H9 (cell line): ENCODE results near the gene MAP1B. TPM values are rescaled to one million over a fixed set of nuclear protein-coding genes. Genes with fewer than 3 reads are reported as not detected.

Source experiments
- DNase-seq: peaks from one replicate; pipeline ENCODE4 v3.0.0-alpha.2; 2017
- H2AFZ ChIP-seq: one replicate; pipeline ENCODE4 v1.6.1; 2013; ENCODE audit warnings: mild to moderate bottlenecking, low read length, control low read depth, moderate library complexity
- H2AK5ac ChIP-seq: 2 replicates; pipeline ENCODE4 v1.6.1; 2013; ENCODE audit warnings: low read length, control low read depth, mixed read lengths; ENCODE audit not compliant: insufficient read length
- H2BK120ac ChIP-seq: one replicate; pipeline ENCODE4 v1.6.1; 2013; ENCODE audit warnings: low read depth, mild to moderate bottlenecking, low read length, control low read depth, inconsistent platforms; ENCODE audit not compliant: poor library complexity, severe bottlenecking
- H2BK12ac ChIP-seq: 2 replicates; pipeline ENCODE4 v1.6.1; 2013; ENCODE audit warnings: low read length, control low read depth, mixed read lengths, low read depth; ENCODE audit not compliant: insufficient read length
- H2BK15ac ChIP-seq: 2 replicates; pipeline ENCODE4 v1.6.1; 2013; ENCODE audit warnings: low read depth, low read length, control low read depth
- H2BK20ac ChIP-seq: one replicate; pipeline ENCODE4 v1.6.1; 2013; ENCODE audit warnings: low read depth, mild to moderate bottlenecking, low read length, control low read depth, inconsistent platforms; ENCODE audit not compliant: poor library complexity, severe bottlenecking
- H2BK5ac ChIP-seq: 2 replicates; pipeline ENCODE4 v1.6.1; 2013; ENCODE audit warnings: low read length, control low read depth, mixed read lengths; ENCODE audit not compliant: insufficient read length
- H3K14ac ChIP-seq: 2 replicates; pipeline ENCODE4 v1.6.1; 2013; ENCODE audit warnings: low read length, control low read depth; ENCODE audit not compliant: insufficient read depth
- H3K18ac ChIP-seq: 2 replicates; pipeline ENCODE4 v1.6.1; 2013; ENCODE audit warnings: low read depth, mild to moderate bottlenecking, mixed read lengths, low read length, control low read depth; ENCODE audit not compliant: insufficient read length
- H3K23ac ChIP-seq: 2 replicates; pipeline ENCODE4 v1.6.1; 2013; ENCODE audit warnings: low read length, control low read depth, mixed read lengths, low read depth; ENCODE audit not compliant: insufficient read length
- H3K23me2 ChIP-seq: 2 replicates; pipeline ENCODE4 v1.6.1; 2013; ENCODE audit warnings: low read depth, mild to moderate bottlenecking, mixed read lengths, low read length, control low read depth; ENCODE audit not compliant: insufficient read length, poor library complexity, severe bottlenecking
- H3K27ac ChIP-seq: 2 replicates; pipeline ENCODE4 v1.5.1; 2013; ENCODE audit warnings: low read length, control low read depth, mixed read lengths, low read depth; ENCODE audit not compliant: insufficient read length
- H3K27me3 ChIP-seq: 2 replicates; pipeline ENCODE4 v1.6.1; 2013; ENCODE audit warnings: low read length, control low read depth, inconsistent platforms; ENCODE audit not compliant: insufficient read depth
- H3K4ac ChIP-seq: 2 replicates; pipeline ENCODE4 v1.6.1; 2013; ENCODE audit warnings: low read depth, mild to moderate bottlenecking, control low read depth, inconsistent platforms, low read length, moderate library complexity
- H3K4me1 ChIP-seq: 2 replicates; pipeline ENCODE4 v1.6.1; 2013; ENCODE audit warnings: low read length, control low read depth, inconsistent platforms; ENCODE audit not compliant: insufficient read depth
- H3K4me2 ChIP-seq: 2 replicates; pipeline ENCODE4 v1.6.1; 2013; ENCODE audit warnings: low read length, control low read depth, mixed read lengths; ENCODE audit not compliant: insufficient read length, insufficient read depth
- H3K56ac ChIP-seq: 2 replicates; pipeline ENCODE4 v1.6.1; 2013; ENCODE audit warnings: low read depth, mild to moderate bottlenecking, mixed read lengths, low read length, control low read depth; ENCODE audit not compliant: insufficient read length
- H3K79me1 ChIP-seq: 2 replicates; pipeline ENCODE4 v1.6.1; 2013; ENCODE audit warnings: low read depth, mild to moderate bottlenecking, moderate library complexity, low read length, control low read depth, inconsistent platforms; ENCODE audit not compliant: insufficient read depth, poor library complexity, severe bottlenecking
- H3K79me2 ChIP-seq: 2 replicates; pipeline ENCODE4 v1.6.1; 2013; ENCODE audit warnings: low read length, control low read depth, inconsistent platforms; ENCODE audit not compliant: insufficient read depth
- H3K9ac ChIP-seq: 2 replicates; pipeline ENCODE4 v1.6.1; 2013; ENCODE audit warnings: low read length, control low read depth, mixed read lengths; ENCODE audit not compliant: insufficient read length; ENCODE audit errors: extremely low read depth
- H3K9me3 ChIP-seq: one replicate; pipeline ENCODE4 v1.6.1; 2013; ENCODE audit warnings: low read depth, low read length, inconsistent platforms; ENCODE audit not compliant: control insufficient read depth
- H3T11ph ChIP-seq: one replicate; pipeline ENCODE4 v1.6.1; 2013; ENCODE audit warnings: mild to moderate bottlenecking, low read length, control low read depth, inconsistent platforms
- H4K20me1 ChIP-seq: one replicate; pipeline ENCODE4 v1.6.1; 2013; ENCODE audit not compliant: control insufficient read depth, insufficient read length, insufficient read depth
- H4K5ac ChIP-seq: 2 replicates; pipeline ENCODE4 v1.6.1; 2013; ENCODE audit warnings: low read depth, mild to moderate bottlenecking, mixed read lengths, low read length, control low read depth; ENCODE audit not compliant: insufficient read length
- H4K8ac ChIP-seq: replicated peaks from 2 replicates; pipeline ENCODE4 v1.6.1; 2013; ENCODE audit warnings: low read length, control low read depth, mixed read lengths, low read depth; ENCODE audit not compliant: insufficient read length
- H4K91ac ChIP-seq: 2 replicates; pipeline ENCODE4 v1.6.1; 2013; ENCODE audit warnings: low read depth, mild to moderate bottlenecking, moderate library complexity, mixed read lengths, low read length, control low read depth; ENCODE audit not compliant: insufficient read length
- H3K27ac Mint-ChIP-seq, 3 experiments: 2 replicates in 2 of 3; 3 replicates in 1 of 3; pipeline ENCODE4 v1.8.0; 2020 to 2021; ENCODE audit warnings: mixed read lengths in 3 of 3, mild to moderate bottlenecking in 1 of 3, moderate library complexity in 1 of 3
- H3K27me3 Mint-ChIP-seq: 2 replicates; pipeline ENCODE4 v1.8.0; 2021; ENCODE audit warnings: low read depth, mild to moderate bottlenecking, moderate library complexity, mixed read lengths
- H3K36me3 Mint-ChIP-seq, 3 experiments: 2 replicates in 2 of 3; 3 replicates in 1 of 3; pipeline ENCODE4 v1.8.0; 2020 to 2021; ENCODE audit warnings: low read depth in 3 of 3, mixed read lengths in 3 of 3; ENCODE audit not compliant: insufficient read depth in 1 of 3
- H3K4me1 Mint-ChIP-seq, 2 experiments: 2 replicates each; pipeline ENCODE4 v1.8.0; 2020; ENCODE audit warnings: mixed read lengths in 2 of 2
- H3K4me3 Mint-ChIP-seq, 2 experiments: 2 replicates in 1 of 2; 3 replicates in 1 of 2; pipeline ENCODE4 v1.8.0; 2020 to 2021; ENCODE audit warnings: mild to moderate bottlenecking in 2 of 2, mixed read lengths in 2 of 2, moderate library complexity in 1 of 2
- H3K9me3 Mint-ChIP-seq, 2 experiments: 2 replicates in 1 of 2; 3 replicates in 1 of 2; pipeline ENCODE4 v1.8.0; 2020; ENCODE audit warnings: mild to moderate bottlenecking in 2 of 2, mixed read lengths in 2 of 2, moderate library complexity in 1 of 2
- CTCF ChIP-seq: fragments of 200-600 bp; sonication (generic); conservative IDR thresholded peaks from 3 replicates; pipeline ENCODE4 v1.8.0; 2021; ENCODE audit warnings: antibody characterized with exemption, mild to moderate bottlenecking
- WGBS: extraction: QIAGEN DNeasy Blood & Tissue Kit; methylation state at CpG from one replicate; pipeline ENCODE4 v1.1.7; 2013; ENCODE audit warnings: missing lambda C conversion rate, low lambda C conversion rate, mixed read lengths; ENCODE audit not compliant: insufficient read length; ENCODE audit errors: extremely low coverage; 5-methylcytosine and 5-hydroxymethylcytosine counted together
- total RNA-seq: library from RNA; stranded (reverse); gene quantifications from 2 replicates; pipeline ENCODE4 v1.2.1, GENCODE V29; 2021

MAP1B gene
- total RNA-seq, 1 experiment from 2014 or later, result 67.5 TPM

- Histone ChIP-seq H2AFZ (no peak overlapping the region), H4K8ac (no peak overlapping the region), H3K23me2 (no peaks in the 10 kb centered on the region), H3K79me1 (no peaks in the 10 kb centered on the region), H2BK120ac (no peak overlapping the region), H2AK5ac (no peak overlapping the region), H4K20me1 (no peaks in the 10 kb centered on the region), H3T11ph (no peak overlapping the region), H3K4ac (no peak overlapping the region), H3K4me2 (no peak overlapping the region), H4K5ac (no peak overlapping the region), H3K14ac (no peak overlapping the region; the same call in 1 of the 2 replicates), H2BK12ac (no peak overlapping the region), H3K27ac (no peak overlapping the region), H3K27me3 (no peaks in the 10 kb centered on the region), H3K23ac (no peak overlapping the region), H2BK15ac (no peak overlapping the region), H2BK5ac (no peak overlapping the region), H3K9me3 (no peaks in the 10 kb centered on the region), H2BK20ac (no peak overlapping the region), H3K4me1 (no peaks in the 10 kb centered on the region; the same call in 1 of the 2 replicates), H3K56ac (no peak overlapping the region), H4K91ac (no peak overlapping the region), H3K18ac (no peak overlapping the region), H3K9ac (no peak overlapping the region), H3K79me2 (no peaks in the 10 kb centered on the region)
- Mint-ChIP-seq H3K9me3 (no peaks in the 10 kb centered on the region; a peak in 1 of 5 replicates), H3K27ac (no peak overlapping the region), H3K4me3 (no peak overlapping the region), H3K4me1 (peaks cover 35% of the 10 kb centered on the region in 2 experiments), H3K36me3 (peaks cover 11 to 30% (median 21%) of the 10 kb centered on the region in 3 experiments; a peak in 6 of 7 replicates), H3K27me3 (peaks cover 11% of the 10 kb centered on the region)
- no peak for TF ChIP-seq CTCF
- peak; percentile 39 for DNase-seq
- WGBS, result no CpG with 5 or more reads among the region's 10 CpGs
These were observed 102.2 kb downstream of the MAP1B start for GRCh38 chr5:72209147-72210115.
